NCI-H526 treated with DMSO at 0.1 percent for 48 hours (cell line): ENCODE results near the gene ISL2.

Source experiments
- DNase-seq: peaks from one replicate; lab custom pipeline; 2025; lab: John Stamatoyannopoulos, UW

Gene ISL2

GRCh38 chr15:76342058-76342381 is 5.4 kb downstream of the ISL2 start:
- no peak for DNase-seq

- DNase-seq, result no peak
These were observed 6.0 kb downstream of the ISL2 start for GRCh38 chr15:76342382-76343201.

- DNase-seq, result no peak
These were observed 6.9 kb downstream of the ISL2 start for GRCh38 chr15:76343313-76343996.

- no peak for DNase-seq
These were observed 8.5 kb downstream of the ISL2 start for GRCh38 chr15:76344893-76345582.

GRCh38 chr15:76345583-76345879 is 9.0 kb downstream of the ISL2 start:
- DNase-seq, result no peak

- DNase-seq, result no peak
These were observed 9.5 kb downstream of the ISL2 start for GRCh38 chr15:76345880-76346668.

GRCh38 chr15:76346669-76347481 is 10.3 kb downstream of the ISL2 start:
- DNase-seq, result no peak

GRCh38 chr15:76347482-76348055 is 11.0 kb downstream of the ISL2 start:
- DNase-seq, result no peak

GRCh38 chr15:76349301-76350070 is 12.9 kb downstream of the ISL2 start:
- peak; percentile 30 for DNase-seq

- DNase-seq, result no peak
These were observed 16.5 kb downstream of the ISL2 start for GRCh38 chr15:76353023-76353577.

GRCh38 chr15:76353903-76354302 is 17.3 kb downstream of the ISL2 start:
- no peak for DNase-seq

- DNase-seq, result no peak
These were observed 18.4 kb downstream of the ISL2 start for GRCh38 chr15:76354823-76355440.

GRCh38 chr15:76358453-76358852 is 21.9 kb downstream of the ISL2 start:
- DNase-seq, result no peak

GRCh38 chr15:76359152-76359551 is 22.6 kb downstream of the ISL2 start:
- no peak for DNase-seq

- no peak for DNase-seq
These were observed 23.8 kb downstream of the ISL2 start for GRCh38 chr15:76360416-76360815.

GRCh38 chr15:76363251-76363650 is 26.7 kb downstream of the ISL2 start:
- no peak for DNase-seq

GRCh38 chr15:76366714-76367113 is 30.1 kb downstream of the ISL2 start:
- DNase-seq, result no peak

- DNase-seq, result no peak
These were observed 31.6 kb downstream of the ISL2 start for GRCh38 chr15:76368122-76368621.

- DNase-seq, result no peak
These were observed 39.5 kb downstream of the ISL2 start for GRCh38 chr15:76376029-76376428.
